Keratinocyte (primary cell): ENCODE measurements around the gene PAM16.

ENCODE experiments used
- CTCF ChIP-seq, 3 experiments: IDR thresholded peaks in 1 of 3; conservative IDR thresholded peaks in 1 of 3; optimal IDR thresholded peaks in 1 of 3; 2 replicates in 2 of 3; 3 replicates in 1 of 3; pipeline versions ENCODE3 to v1.5.1; 2011; ENCODE audit warnings: low read length in 3 of 3, mild to moderate bottlenecking in 3 of 3, moderate library complexity in 2 of 3, control low read depth in 1 of 3, inconsistent platforms in 1 of 3; ENCODE audit not compliant: insufficient read depth in 2 of 3; ENCODE audit errors: extremely low read depth in 1 of 3
- EZH2 ChIP-seq: IDR thresholded peaks from one replicate; pipeline ENCODE4 v1.6.1; 2012; ENCODE audit warnings: inconsistent platforms, mild to moderate bottlenecking, low read length, moderate library complexity

- TF ChIP-seq CTCF (optimal IDR thresholded peaks at IDR 0.05 in 1 of 3, IDR thresholded peaks at IDR 0.05 in 1 of 3, conservative IDR thresholded peaks at IDR 0.05 in 1 of 3; ENCODE audit: extremely low read depth in 1 of 3, insufficient read depth in 2 of 3, low read length in 3 of 3) (no peak), EZH2 (no peak)
Observed at GRCh38 chr16:4347010-4347409, 4.1 kb downstream of the PAM16 start.
